GM21723 (cell line): Measurements from ENCODE around the gene MRGPRD.

Source experiments
- ATAC-seq: cut with Tn5 transposase; IDR thresholded peaks from one replicate; pipeline ENCODE4 v1.9.1; 2021; ENCODE audit warnings: mild to moderate bottlenecking, moderate library complexity; ENCODE audit not compliant: unreplicated experiment

Gene MRGPRD

GRCh38 chr11:68950270-68950669, 30.5 kb downstream of the MRGPRD start:
- no peak for ATAC-seq

GRCh38 chr11:68948935-68949334, 31.9 kb downstream of the MRGPRD start:
- no peak for ATAC-seq

- ATAC-seq = no peak
Measured at GRCh38 chr11:68948496-68948895, 32.3 kb downstream of the MRGPRD start.

- no peak for ATAC-seq
Measured at GRCh38 chr11:68947151-68947550, 33.6 kb downstream of the MRGPRD start.

- no peak for ATAC-seq
Measured at GRCh38 chr11:68946416-68947090, 34.2 kb downstream of the MRGPRD start.

GRCh38 chr11:68942751-68943271, 38.0 kb downstream of the MRGPRD start:
- ATAC-seq = no peak

GRCh38 chr11:68942095-68942620, 38.6 kb downstream of the MRGPRD start:
- no peak for ATAC-seq

GRCh38 chr11:68941324-68942094, 39.3 kb downstream of the MRGPRD start:
- no peak for ATAC-seq

GRCh38 chr11:68940651-68941323, 40.0 kb downstream of the MRGPRD start:
- no peak for ATAC-seq

- ATAC-seq = no peak
Measured at GRCh38 chr11:68939583-68940555, 40.9 kb downstream of the MRGPRD start.

- no peak for ATAC-seq
Measured at GRCh38 chr11:68938816-68939582, 41.8 kb downstream of the MRGPRD start.

GRCh38 chr11:68938088-68938487, 42.7 kb downstream of the MRGPRD start:
- no peak for ATAC-seq

- no peak for ATAC-seq
Measured at GRCh38 chr11:68936676-68937620, 43.8 kb downstream of the MRGPRD start.

- ATAC-seq = no peak
Measured at GRCh38 chr11:68936358-68936636, 44.5 kb downstream of the MRGPRD start.

GRCh38 chr11:68935516-68936357, 45.0 kb downstream of the MRGPRD start:
- no peak for ATAC-seq

- no peak for ATAC-seq
Measured at GRCh38 chr11:68935066-68935465, 45.7 kb downstream of the MRGPRD start.

- no peak for ATAC-seq
Measured at GRCh38 chr11:68934666-68935065, 46.1 kb downstream of the MRGPRD start.

- ATAC-seq = no peak
Measured at GRCh38 chr11:68934321-68934645, 46.5 kb downstream of the MRGPRD start.
